Measurements from ENCODE around the gene CEPT1. TPM values are rescaled to one million over a fixed set of nuclear protein-coding genes. Genes with fewer than 3 reads are reported as not detected.

The CEPT1 gene
- total RNA-seq, 1 donor from 2014 or later, result 24.6 TPM

GRCh38 chr1:111225717-111226400 lies 85.8 kb downstream of the CEPT1 start:
- DNase-seq (ENCODE audit: low read depth), result no peak

- no peak for DNase-seq (ENCODE audit: low read depth)
Observed at GRCh38 chr1:111227434-111227833, 87.4 kb downstream of the CEPT1 start, which contains the start of gene CHI3L2. TSS of gene CHI3L2 (plus strand) at chr1:111227713. CDS start at chr1:111227730, 17 bp downstream.

- peak; percentile 90 for DNase-seq (ENCODE audit: low read depth)
Observed at GRCh38 chr1:111227851-111228747, 88.1 kb downstream of the CEPT1 start.

GRCh38 chr1:111228748-111229126 lies 88.7 kb downstream of the CEPT1 start:
- DNase-seq (ENCODE audit: low read depth), result no peak

- no peak for DNase-seq (ENCODE audit: low read depth)
Observed at GRCh38 chr1:111232134-111232533, 92.1 kb downstream of the CEPT1 start.

GRCh38 chr1:111234258-111234657 lies 94.2 kb downstream of the CEPT1 start:
- DNase-seq (ENCODE audit: low read depth), result no peak

Other genes with a start within 250 kb of the CEPT1 start
- 26.3 and 31.5 TPM in 2 replicates for gene LRIF1, start 176.3 kb upstream of the CEPT1 start, total RNA-seq
- gene DRAM2, start 130 bp upstream of the CEPT1 start, total RNA-seq, result 39.2 and 44.7 TPM in 2 replicates
- gene DENND2D, start 60.4 kb downstream of the CEPT1 start, total RNA-seq, result 0.57 and 1.0 TPM in 2 replicates
- gene CHI3L2, start 87.5 kb downstream of the CEPT1 start, total RNA-seq, result 2.3 and 3.2 TPM in 2 replicates
- not detected in 2 replicates for gene CHIA, start 150.6 kb downstream of the CEPT1 start, total RNA-seq

All from myocyte (in vitro differentiated cells).